HL-60 (cell line): Measurements from ENCODE around the gene STRIP1.

Source experiments
- DNase-seq, 2 experiments: peaks; one replicate each; pipeline ENCODE4 v3.0.0-alpha.2; 2010 to 2020; ENCODE audit warnings: low read depth in 1 of 2, low spot score in 1 of 2
- H3K27ac ChIP-seq: fragments of 250-450 bp; sonication (Bioruptor Pico); replicated peaks from 2 replicates; pipeline ENCODE4 v1.5.1; 2020; ENCODE audit warnings: mild to moderate bottlenecking, moderate library complexity
- H3K27me3 ChIP-seq: fragments of 250-450 bp; sonication (Bioruptor Pico); 2 replicates; pipeline ENCODE4 v1.5.1; 2021; ENCODE audit warnings: mild to moderate bottlenecking, moderate library complexity; ENCODE audit not compliant: insufficient read depth, poor library complexity, severe bottlenecking
- H3K4me3 ChIP-seq: replicated peaks from 2 replicates; pipeline ENCODE4 v1.5.1; 2011; ENCODE audit warnings: mild to moderate bottlenecking, control low read depth, low read length; ENCODE audit not compliant: insufficient read depth
- CTCF ChIP-seq: IDR thresholded peaks from one replicate; pipeline ENCODE4 v1.5.1; 2011; ENCODE audit warnings: low read length, control low read depth, inconsistent platforms; ENCODE audit not compliant: insufficient read depth
- GABPA ChIP-seq: IDR thresholded peaks from 2 replicates; pipeline ENCODE4 v1.6.1; 2012; ENCODE audit warnings: low read depth
- POLR2AphosphoS5 ChIP-seq: IDR thresholded peaks from 2 replicates; pipeline ENCODE4 v1.6.1; 2012; ENCODE audit warnings: low read depth
- REST ChIP-seq: IDR thresholded peaks from 2 replicates; pipeline ENCODE4 v1.6.1; 2012; ENCODE audit warnings: low read depth; ENCODE audit not compliant: insufficient replicate concordance
- SPI1 ChIP-seq: IDR thresholded peaks from 2 replicates; pipeline ENCODE4 v1.6.1; 2012; ENCODE audit warnings: low read depth, mild to moderate bottlenecking, borderline replicate concordance

The STRIP1 gene

GRCh38 chr1:109997204-109997866, 37.1 kb upstream of the STRIP1 start:
- no peak overlapping the region for H3K4me3 ChIP-seq
- TF ChIP-seq SPI1 (no peak), POLR2AphosphoS5 (no peak), CTCF (no peak), GABPA (no peak), REST (no peak)
- H3K27me3 ChIP-seq, result no peaks in the 10 kb centered on the region
- DNase-seq, result no peak
- H3K27ac ChIP-seq, result no peak overlapping the region

GRCh38 chr1:109997867-109998229, 36.6 kb upstream of the STRIP1 start:
- TF ChIP-seq POLR2AphosphoS5 (no peak), REST (no peak), GABPA (no peak), SPI1 (no peak), CTCF (no peak)
- H3K27ac ChIP-seq, result no peak overlapping the region
- no peaks in the 10 kb centered on the region for H3K27me3 ChIP-seq
- no peak for DNase-seq
- H3K4me3 ChIP-seq, result no peak overlapping the region

- Histone ChIP-seq H3K4me3 (no peak overlapping the region), H3K27ac (no peak overlapping the region), H3K27me3 (no peaks in the 10 kb centered on the region)
- TF ChIP-seq POLR2AphosphoS5 (no peak), CTCF (no peak)
- DNase-seq, result no peak
Observed at GRCh38 chr1:110002695-110003094, 31.7 kb upstream of the STRIP1 start.

- DNase-seq, result peak; percentile 73 to 80
- TF ChIP-seq POLR2AphosphoS5 (no peak), CTCF (no peak), REST (no peak), GABPA (no peak), SPI1 (no peak)
- Histone ChIP-seq H3K27ac (peak overlapping the region; percentile 10), H3K4me3 (no peak overlapping the region), H3K27me3 (no peaks in the 10 kb centered on the region)
Observed at GRCh38 chr1:110003747-110004428, 30.5 kb upstream of the STRIP1 start.
